Activated naive CD4-positive, alpha-beta T cell treated with anti-CD3 and anti-CD28 coated beads, Interleukin-2, amount 50 U/mL, for 16 hours (primary cell): ENCODE results near the gene RAD51AP2.
"Not testable (repeated sequence)": the region's sequence is repeated elsewhere in the genome, so short reads cannot be mapped to it uniquely, and the experiment has no call there.

Experiments used
- DNase-seq: peaks from one replicate; pipeline ENCODE4 v3.0.0-alpha.2; 2020

The RAD51AP2 gene

DNA sequence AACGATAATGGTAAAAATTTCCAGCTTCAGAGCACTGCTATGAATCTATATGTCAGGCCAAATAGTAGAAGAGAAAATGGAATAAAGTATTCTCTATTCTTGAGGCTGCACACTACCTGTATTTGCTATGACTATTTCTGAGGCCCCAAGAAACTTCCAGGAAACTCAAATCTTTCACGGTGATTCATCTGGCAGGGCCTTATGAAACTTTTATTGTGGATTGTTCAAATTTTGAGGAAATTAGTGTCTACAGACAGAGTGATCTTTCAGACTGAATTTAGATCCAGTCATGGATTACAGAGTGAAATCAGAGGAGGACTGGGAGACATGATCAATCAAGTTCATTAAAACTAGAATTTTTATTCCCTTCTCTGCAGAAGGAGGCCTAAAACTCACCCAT, 18.2 kb upstream of the RAD51AP2 start:
- DNase-seq = no peak

DNA sequence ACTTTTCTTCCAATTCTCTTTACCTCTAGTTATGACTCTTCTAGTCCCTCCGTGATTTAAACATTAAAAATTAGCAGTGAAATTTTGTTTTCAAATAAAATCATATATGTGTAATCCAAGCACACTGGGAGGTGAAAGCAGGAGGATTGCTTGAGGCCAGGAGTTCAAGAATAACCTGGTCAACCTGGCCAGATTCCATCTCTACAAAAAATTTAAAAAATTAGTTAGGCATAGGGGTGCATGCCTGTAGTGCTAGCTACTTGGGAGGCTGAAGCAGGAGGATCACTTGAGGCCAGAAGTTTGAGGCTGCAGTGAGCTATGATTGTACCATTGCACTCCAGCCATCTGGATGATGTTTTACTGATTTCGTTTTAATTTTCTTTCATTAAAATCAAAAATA, 15.3 kb upstream of the RAD51AP2 start:
- no peak for DNase-seq

DNA sequence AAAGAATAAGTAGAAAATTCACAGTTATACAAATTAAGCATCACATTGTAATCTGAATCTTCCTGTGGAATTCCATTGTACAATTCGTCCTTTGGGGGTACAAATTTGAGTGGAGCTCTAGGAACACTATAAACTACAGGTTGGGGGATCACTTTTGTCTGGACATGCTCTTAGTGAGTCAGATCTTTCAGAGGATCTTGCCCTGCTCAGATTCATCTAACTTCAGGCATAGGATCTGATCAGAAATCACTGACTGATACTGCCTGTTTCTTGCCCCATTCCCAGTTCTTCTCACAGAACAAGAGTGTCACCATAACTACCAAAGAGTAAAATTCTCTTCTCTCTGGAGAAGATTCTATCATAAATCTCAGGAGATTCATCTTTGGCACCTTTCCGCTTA, 11.5 kb upstream of the RAD51AP2 start:
- no peak for DNase-seq

DNA sequence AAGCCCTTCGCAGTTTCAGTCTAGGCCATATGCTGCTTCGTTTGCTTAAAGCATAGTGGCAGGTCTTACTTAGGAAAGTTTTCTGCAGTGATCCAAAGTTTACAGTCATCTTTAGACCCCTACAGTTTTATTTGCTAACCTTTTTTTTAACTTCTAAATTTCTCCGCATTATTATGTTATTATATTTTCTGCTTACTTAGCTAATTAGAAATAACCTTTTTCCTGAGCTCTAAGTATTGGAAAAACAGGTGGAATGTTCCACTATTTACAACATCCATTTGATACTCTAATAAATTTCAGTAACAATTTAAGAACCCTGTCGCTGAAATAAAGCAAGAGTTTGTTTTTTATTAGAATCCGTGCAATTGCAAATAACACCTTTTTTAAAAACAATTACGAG, 4.1 kb upstream of the RAD51AP2 start:
- DNase-seq = no peak

DNA sequence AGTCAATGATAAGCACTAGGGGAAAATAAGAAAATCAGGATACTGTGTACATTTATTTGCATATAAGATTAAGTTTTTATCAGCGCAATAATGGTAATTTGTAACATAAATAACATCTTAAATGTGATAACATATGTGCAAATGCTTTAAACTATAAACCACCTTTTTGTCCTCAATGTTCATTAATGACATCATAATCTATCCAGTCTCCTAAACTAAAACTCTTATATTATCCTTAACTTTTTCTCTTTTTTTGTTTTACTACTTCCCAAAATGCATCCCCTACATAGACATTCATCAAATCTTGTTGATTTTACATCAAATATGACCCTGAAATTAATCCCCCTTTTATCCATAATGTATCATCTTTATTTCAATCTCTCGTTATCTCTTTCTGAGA, 3.4 kb upstream of the RAD51AP2 start:
- DNase-seq = no peak

DNA sequence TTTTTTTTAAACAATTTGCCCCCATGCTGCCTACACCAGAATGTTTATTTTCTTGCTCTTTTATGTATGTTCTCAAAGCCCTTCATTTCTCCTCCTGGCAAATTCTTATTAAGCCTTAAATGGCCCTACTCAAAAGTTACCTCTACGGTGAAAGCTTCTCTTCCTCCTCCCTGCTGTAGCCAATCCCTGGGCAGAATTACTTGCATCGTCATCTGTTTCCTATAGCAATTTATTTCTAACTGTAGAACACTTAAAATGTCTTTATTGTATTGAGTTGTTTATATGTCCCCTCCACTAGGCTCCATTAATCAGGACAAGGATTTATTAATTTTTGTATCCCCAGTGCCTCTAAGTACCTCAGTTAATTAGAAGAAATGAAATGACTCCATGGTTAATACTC, 2.5 kb upstream of the RAD51AP2 start:
- DNase-seq = no peak

DNA sequence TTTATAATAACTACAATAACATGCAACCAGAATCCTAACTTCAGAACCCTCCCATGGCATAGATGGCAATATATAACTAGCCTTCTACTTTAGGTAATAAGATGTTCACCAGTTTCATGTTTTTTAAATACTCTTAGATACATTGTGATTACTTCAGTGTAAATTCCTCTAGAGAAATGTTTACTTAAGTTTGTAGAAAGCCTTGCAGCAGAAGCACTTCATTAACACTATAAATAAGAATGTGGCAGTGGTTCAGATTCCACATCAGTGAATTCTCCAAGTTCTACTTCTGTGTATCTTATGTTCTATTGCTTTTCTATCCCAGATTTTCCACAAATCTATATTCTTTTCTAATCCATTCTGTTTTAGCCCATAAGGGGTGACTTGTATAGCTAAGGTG, 1.2 kb upstream of the RAD51AP2 start:
- DNase-seq = no peak

DNA sequence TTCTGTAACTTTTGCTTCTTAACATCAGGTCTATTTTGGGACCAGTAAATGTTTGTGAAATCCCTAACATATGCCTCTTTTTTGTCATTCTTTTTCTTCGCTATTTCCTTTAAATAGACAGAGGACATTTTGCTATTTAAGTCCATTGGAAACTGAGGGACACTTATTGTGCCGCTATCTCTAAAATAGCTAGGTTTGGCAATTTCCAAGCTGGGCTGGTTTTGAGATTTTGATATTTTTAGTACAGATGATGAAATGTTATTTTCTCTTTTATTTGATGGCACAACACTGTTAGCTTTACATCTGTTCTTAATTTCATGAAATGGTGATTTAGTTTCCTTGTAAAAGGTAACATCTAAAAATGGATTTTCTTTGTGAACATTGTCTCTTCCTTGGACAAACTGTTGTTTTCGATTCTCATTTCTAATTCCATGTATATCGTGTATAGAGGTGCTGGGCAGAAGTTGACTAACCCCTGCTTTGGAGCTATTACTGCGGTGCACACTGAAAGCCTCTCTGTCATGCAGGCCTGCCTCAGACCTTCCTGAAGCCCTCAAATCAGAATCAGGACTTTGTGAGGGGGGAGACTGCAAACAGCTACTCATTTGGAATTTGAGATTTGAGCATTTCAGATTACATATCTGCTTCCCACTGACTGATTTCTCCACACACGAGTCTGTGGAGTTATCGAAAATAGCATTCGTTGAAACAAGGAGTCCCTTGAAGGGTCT, 594 bp downstream of the RAD51AP2 start:
- no peak for DNase-seq

DNA sequence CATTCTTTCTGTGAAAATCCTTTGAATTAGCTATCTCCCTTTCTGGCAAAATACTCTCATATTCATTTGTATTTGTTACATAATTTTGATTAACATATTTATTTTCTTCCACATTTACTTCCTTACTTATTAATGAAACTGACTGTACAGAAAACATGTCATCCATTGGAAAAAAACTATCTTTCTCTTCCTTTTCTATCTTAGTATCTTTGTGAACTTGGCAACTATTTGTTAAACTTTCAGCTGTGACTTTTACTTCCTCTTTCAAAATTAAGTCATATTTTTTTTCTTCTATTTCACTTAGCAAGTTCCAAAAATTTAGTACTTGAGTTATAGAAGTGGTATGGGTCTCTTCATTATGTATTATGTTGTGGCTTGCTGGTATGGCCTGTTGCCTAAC, 2.6 kb downstream of the RAD51AP2 start:
- DNase-seq = no peak

DNA sequence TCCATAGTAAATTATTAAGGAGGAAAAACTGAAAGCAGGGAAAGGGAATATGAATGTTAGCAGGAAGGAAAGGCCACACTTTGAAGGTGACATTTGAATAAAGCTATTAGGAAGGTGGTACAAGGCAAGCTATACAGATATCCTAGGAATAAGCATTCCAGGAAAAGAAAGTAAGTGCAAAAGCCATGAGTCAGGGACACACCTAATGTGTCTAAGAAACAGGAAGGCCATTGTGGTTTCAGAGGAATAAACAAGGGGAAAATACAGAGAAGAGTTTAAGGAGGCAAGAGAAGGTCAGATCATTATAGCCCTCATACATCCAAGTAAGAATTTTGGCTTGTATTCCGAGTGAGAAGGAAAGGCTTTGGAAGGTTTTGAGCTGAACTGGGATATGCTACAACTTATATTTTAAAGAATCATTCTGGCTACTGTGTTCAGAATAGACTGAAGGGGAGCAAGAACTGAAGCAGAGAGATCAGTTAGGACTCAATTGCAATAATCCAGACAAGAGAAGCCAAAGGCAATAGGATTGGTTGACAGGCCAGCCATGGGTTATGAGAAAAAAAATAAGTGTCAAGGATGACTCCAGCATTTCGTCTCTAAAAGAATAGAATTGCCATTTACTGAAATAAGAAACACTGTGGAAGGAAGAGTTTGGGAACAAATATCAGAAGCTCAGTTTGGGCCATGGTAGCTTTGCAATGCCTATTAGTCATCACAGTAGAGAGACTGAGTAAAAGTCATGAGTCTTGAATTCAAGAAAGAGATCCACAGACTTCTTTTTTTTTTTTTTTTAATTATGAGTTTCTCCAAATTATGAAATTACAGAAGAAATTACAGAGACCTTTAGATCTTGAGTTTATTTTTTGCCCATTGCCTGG, 11.3 kb downstream of the RAD51AP2 start:
- no peak for DNase-seq

DNA sequence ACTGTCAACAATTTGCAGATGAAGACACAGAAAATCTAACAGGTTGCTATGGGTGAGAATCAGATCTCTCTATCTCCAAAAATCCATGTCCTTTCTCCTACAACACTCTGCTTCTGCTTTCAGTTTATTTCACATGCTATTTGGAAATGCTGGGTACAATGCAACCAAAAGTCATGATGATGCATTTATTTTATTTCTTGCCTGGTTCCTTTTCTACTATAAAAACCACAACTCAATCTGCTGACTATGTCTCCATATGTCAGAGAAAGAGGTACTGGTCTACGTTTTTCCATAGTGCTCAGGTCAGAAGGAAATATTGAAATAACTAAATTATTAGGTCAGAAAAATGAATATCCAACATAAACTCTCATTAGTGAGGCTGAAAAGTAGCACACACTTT, 20.5 kb downstream of the RAD51AP2 start:
- no peak for DNase-seq

DNA sequence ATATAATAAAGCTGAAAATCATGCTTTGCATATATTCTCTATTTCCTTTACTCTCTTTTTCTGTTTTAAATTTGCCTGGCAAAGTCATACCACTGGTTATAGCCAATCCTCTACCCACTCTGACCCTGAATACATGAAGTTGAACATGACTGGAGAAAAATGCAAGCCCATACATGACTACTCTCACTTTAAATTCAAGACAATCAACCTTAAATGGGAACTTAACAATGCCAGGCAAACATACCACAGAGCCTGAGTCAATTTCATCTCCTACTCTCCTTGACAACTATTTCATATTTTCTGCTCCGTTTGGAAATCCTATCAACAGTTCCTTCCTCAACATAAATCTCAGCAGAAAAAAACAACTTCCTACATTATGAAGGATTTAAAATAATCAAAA, 22.6 kb downstream of the RAD51AP2 start:
- DNase-seq = no peak

DNA sequence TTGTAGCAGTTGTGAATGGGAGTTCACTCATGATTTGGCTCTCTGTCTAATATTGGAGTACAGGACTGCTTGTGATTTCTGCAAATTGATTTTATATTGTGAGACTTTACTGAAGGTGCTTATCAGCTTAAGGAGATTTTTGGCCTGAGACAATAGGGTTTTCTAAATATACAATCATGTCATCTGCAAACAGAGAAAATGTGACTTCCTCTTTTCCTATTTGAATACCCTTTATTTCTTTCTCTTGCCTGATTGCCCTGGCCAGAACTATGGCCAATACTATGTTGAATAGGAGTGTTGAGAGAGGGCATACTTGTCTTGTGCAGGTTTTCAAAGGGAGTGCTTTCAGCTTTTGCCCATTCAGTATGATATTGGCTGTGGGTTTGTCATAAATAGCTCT, 28.1 kb downstream of the RAD51AP2 start:
- not testable (repeated sequence) for DNase-seq

DNA sequence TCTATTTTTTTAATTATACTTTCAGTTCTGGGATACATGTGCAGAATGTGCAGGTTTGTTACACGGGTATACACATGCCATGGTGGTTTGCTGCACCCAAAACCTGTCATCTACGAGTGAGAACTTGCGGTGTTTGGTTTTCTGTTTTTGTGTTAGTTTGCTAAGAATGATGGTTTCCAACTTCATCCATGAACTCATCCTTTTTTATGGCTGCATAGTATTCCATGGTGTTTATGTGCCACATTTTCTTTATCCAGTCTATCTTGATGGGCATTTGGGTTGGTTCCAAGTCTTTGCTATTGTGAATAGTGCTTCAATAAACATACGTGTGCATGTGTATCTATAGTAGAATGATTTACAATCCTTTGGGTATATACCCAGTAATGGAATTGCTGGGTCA, 29.6 kb downstream of the RAD51AP2 start:
- not testable (repeated sequence) for DNase-seq

DNA sequence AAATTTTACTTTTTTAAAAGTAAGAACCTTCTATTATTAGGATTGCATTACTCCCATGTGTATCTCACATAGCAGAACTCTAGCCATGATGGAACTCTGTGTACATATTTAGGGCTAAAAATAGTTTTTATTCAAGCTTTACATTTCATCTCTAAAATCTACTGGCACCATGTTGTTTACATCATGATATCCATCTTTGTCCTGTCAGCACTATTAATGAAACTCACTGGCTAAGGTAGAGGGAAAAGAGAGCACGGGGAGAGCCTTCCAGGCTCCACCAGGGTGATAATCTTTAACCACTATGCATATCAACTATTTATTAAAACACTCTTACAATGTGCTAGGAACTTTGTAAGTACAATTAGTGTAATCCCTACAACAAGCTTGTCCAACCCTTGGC, 34.7 kb downstream of the RAD51AP2 start:
- DNase-seq = no peak

DNA sequence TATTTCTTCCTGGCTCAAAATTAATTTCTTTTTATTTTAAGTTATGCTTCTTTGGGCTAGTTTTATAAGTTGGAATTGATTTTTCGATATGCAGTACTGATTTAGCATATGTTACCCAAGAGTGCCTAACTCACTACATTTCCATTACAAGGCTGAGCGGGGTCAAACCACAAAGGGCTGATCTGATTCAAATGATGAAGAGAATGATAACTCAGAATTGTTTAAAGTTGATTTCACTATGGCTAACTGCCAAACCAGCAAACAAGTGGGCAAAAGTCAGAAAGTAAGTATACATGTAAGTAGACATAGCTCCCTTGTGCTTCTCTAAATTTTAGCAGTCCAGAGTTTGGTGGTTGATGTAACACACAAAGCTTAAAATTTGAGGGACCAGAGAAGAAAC, 35.6 kb downstream of the RAD51AP2 start:
- no peak for DNase-seq

DNA sequence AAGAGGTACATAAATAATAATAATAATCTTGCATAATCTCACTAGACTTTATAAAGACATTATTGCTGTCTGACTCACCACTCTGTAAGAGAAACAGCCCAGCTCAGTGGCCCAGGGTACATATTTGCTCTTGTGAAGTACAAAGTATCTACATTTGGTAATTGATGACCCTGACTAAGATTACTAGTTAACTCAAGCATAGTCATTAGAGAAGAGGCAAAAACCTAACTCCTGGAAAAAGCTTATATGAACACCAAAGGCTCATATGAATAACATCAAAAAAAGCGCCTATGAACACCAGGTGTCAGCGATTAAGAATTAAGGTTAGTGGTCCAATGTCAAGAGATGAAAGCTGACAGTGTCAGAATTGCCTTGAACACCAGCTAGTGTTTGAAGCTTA, 38.4 kb downstream of the RAD51AP2 start:
- DNase-seq = no peak

DNA sequence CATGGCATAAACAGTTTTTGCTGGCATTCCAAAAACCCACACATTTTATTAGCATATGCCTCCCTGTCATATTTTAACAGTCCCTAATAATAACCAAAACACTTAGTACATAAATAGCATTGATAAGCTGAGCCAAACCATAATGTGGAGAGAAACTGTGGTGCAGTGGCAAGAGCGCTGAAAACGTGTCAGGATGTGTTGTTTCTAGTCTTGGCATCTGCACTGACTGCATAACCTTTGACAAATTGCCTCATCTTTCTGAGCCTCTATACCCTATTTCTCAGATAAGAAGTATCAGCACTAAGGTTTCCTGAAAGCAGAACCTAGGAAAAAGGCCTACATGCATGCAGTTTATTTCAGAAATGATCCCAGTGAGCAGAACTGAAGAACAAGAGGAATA, 41.4 kb downstream of the RAD51AP2 start:
- DNase-seq = no peak

DNA sequence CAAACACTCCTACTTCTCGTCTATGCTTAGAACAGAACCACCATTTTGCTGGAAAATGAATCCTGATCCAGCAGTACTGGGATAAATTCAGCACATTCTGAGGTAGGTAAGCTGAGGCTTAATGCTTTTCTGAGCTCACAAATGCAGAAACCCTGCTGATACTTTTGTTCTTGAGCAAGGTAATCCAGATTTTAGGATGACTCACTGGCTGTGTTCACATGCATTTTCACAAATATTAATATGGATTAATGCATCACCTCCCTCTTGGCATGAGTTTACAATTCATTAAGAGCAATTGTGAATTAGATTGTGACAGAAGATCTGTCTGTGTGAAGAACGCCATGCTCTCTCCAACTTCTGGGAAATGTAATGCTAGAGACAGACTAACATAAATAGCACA, 42.2 kb downstream of the RAD51AP2 start:
- DNase-seq = no peak

DNA sequence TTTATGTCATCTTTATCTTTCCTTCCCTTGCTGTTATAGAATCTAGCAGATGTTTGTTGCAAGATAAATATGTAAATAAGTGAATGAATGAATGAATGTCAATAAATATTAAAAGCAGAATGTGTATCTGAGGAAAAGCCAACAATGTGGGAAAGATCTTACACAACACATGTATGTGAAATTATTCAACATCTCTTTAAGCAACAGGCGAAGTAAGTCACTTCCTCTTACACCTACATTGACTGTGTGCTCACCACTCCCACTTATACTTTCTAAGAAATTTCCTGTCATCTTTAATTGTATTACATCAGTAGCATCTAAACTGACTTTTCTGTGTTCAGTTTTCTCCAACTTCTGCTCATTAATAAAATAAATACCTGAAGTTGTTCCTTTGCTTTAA, 43.0 kb downstream of the RAD51AP2 start:
- DNase-seq = no peak

DNA sequence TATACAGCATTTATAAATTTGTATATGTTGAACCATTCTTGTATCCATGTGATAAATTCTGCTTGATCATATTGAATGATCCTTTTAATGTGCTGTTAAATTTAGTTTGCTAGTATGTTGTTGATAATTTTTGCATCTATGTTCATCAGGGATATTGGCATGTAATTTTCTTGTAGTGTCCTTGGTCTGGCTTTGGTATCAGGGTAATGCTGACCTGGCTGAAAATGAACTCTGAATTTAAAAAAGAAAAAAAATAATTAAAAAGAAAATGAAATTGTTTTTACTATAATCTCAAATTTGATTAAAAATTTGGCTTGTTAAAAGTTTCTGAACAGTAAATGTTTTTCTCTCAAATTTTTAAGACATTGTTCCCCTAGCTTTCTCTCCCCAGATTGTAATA, 46.3 kb downstream of the RAD51AP2 start:
- DNase-seq = no peak

DNA sequence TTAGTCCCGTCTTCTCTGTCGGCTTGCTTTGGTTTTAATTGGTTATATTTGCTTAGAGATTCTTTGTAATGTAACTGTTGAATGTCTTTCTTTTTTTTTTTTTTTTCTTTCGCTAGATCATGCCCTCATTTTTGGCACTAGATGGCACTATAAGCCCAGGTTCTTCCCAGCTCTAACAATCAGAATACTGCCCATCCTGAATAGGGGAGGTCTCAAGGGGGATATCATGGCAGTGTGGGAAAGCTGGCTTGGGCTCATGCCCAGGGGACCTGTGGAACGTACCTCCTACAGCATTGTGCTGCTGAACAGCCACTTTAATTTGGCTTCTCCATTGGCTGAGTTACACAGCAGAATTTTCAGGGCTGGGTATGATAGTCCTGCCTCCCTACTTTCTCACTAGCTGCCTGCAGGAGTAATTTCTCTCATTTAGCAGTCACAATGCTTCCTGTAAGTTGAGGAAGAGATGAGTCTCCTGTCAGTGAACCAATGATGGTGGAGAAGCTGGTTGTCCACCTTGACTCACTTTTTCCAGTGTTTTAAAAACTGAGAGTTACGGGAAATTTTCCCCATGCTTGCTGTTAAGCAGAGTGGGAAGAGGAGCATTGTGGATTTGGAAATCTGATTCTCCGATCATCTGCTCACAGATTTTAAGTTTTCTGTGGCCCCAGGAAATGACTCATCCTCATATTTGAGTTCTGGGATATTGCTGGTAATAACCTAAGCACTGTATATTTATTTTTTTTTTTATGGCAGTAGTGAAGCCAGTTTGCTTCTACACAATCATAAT, 47.2 kb downstream of the RAD51AP2 start:
- no peak for DNase-seq

DNA sequence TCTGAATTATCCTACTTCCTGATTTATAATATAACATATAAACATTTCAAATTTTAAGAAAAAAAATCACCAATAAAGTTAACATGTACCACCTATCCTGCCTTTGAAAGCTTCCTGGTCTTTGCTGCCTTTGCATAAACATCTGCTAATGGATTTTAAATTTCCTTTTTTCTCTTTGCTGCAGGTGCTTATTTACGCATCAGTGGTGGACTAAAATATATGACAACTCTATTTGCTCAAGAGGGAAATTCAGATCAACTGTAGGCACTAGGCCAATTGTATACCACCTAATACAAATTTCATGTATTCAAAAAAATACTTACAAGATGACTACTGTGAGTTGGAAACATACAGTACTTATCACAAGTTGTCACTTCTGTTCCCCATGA, 57.2 kb downstream of the RAD51AP2 start:
- no peak for DNase-seq
